Loucy (cell line): ENCODE results near the gene PRPSAP2.

Experiments used
- EZH2phosphoT487 ChIP-seq: fragments of 200-600 bp; IDR thresholded peaks from 2 replicates; pipeline ENCODE4 v1.6.1; 2018; ENCODE audit warnings: antibody characterized with exemption, mild to moderate bottlenecking, moderate library complexity, borderline replicate concordance
- TF ChIP-seq, protein P1 (sequence below): fragments of 200-600 bp; sonication (generic); conservative IDR thresholded peaks from 2 replicates; pipeline ENCODE4 v1.5.1; 2014; ENCODE audit warnings: mild to moderate bottlenecking, antibody characterized with exemption, low read length

DNA sequence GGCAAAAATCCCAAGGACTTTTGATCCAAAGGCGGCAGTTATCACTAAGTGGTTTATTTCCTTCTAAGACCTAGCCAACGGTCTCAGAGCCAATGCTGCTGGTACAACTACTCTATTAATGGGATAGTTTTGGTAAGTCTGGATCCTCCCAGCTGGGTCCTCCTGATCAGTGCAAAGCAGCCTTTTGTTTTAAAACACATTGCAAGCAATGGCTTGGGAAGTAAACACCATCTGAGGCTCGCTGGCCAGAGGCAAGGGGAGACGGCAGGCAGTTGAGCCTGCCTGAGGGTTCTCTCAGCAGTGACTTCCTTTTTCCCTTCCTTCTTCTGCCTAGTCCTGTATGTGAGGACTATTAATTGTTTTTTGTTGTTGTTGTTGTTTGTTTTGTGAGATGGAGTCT lies 92.4 kb downstream of the PRPSAP2 start:
- TF ChIP-seq, protein P1, sequence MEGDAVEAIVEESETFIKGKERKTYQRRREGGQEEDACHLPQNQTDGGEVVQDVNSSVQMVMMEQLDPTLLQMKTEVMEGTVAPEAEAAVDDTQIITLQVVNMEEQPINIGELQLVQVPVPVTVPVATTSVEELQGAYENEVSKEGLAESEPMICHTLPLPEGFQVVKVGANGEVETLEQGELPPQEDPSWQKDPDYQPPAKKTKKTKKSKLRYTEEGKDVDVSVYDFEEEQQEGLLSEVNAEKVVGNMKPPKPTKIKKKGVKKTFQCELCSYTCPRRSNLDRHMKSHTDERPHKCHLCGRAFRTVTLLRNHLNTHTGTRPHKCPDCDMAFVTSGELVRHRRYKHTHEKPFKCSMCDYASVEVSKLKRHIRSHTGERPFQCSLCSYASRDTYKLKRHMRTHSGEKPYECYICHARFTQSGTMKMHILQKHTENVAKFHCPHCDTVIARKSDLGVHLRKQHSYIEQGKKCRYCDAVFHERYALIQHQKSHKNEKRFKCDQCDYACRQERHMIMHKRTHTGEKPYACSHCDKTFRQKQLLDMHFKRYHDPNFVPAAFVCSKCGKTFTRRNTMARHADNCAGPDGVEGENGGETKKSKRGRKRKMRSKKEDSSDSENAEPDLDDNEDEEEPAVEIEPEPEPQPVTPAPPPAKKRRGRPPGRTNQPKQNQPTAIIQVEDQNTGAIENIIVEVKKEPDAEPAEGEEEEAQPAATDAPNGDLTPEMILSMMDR: no peak
- TF ChIP-seq EZH2phosphoT487: no peak
